ENCODE results near the gene AP2A2.

Gene AP2A2

DNA sequence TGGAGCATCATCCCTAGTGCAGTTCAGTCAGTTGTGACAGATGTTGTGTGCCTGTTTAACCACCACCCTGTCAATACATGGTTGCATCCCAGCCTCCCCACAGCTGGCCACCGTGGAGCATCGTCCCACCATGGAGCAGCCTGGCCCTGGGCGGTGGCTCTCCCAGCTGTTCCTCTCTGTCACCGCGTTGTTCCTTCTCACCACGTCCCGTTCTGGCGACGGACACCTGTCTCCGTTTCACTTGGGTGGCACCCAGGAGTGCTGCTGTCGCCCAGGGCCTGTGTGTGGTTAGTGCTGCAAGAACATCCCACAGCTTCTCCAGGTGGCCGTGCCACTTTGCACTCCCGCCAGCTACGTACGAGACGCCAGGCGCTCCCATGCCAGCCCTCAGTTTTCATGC lies 84.3 kb downstream of the AP2A2 start:
- peaks cover 81% of the 10 kb centered on the region for H3K36me3 ChIP-seq

DNA sequence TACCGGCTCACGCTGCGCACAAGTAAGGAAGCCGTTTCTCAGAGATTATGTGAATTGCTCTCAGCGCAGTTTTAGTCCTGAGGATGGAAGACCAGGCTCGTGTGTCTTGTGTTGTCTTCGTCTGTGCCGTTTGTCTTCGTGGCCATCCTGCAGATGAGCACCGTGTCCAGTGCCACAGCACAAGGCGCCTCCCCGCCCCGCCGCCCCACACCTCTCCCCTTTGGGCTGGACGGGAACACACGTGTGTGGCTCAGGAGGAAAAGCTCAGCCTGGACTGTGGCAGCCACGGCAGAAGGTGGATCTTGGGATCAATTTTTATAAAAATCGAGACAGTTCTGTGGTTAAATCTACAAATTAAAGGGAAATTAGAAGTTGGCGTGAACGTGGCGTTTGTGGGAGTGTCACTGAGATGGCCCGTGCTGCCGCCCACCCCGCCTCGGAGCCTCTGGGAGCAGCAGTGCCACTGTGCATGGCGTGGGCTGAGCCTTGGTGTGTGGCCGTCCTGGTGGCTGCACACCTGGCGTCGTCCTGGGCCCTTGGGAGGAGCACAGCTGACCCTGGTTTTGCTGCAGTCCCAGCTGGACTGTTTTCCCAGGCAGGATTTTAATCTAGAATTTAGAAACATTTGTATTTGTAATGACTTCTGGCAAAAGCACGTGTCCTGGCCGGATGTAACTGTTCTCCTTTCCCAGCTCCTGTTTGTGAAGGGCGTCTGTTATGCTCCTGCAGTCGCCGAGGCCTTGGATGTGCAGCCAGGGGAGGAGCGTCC lies 85.1 kb downstream of the AP2A2 start:
- Histone ChIP-seq H3K4me3 (ENCODE audit: low read depth in 1 of 2, low read length in 1 of 2) (no peak overlapping the region), H3K36me3 (peaks cover 74% of the 10 kb centered on the region), H3K27ac (no peak overlapping the region), H3K4me1 (ENCODE audit: control insufficient read depth in 1 of 2, insufficient read depth in 1 of 2, low read depth in 1 of 2, low read length in 1 of 2) (no peaks in the 10 kb centered on the region), H3K9me3 (no peaks in the 10 kb centered on the region), H3K27me3 (no peaks in the 10 kb centered on the region)
- TF ChIP-seq, protein P1, sequence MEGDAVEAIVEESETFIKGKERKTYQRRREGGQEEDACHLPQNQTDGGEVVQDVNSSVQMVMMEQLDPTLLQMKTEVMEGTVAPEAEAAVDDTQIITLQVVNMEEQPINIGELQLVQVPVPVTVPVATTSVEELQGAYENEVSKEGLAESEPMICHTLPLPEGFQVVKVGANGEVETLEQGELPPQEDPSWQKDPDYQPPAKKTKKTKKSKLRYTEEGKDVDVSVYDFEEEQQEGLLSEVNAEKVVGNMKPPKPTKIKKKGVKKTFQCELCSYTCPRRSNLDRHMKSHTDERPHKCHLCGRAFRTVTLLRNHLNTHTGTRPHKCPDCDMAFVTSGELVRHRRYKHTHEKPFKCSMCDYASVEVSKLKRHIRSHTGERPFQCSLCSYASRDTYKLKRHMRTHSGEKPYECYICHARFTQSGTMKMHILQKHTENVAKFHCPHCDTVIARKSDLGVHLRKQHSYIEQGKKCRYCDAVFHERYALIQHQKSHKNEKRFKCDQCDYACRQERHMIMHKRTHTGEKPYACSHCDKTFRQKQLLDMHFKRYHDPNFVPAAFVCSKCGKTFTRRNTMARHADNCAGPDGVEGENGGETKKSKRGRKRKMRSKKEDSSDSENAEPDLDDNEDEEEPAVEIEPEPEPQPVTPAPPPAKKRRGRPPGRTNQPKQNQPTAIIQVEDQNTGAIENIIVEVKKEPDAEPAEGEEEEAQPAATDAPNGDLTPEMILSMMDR (IDR thresholded peaks at IDR 0.05) = no peak

More for the DNA sequence above, 84.3 kb downstream of the AP2A2 start:
- TF ChIP-seq, protein P1 (IDR thresholded peaks at IDR 0.05) = no peak
- Histone ChIP-seq H3K4me3 (ENCODE audit: low read depth in 1 of 2, low read length in 1 of 2) (no peak overlapping the region), H3K9me3 (no peaks in the 10 kb centered on the region), H3K27ac (no peak overlapping the region), H3K4me1 (ENCODE audit: control insufficient read depth in 1 of 2, insufficient read depth in 1 of 2, low read depth in 1 of 2, low read length in 1 of 2) (no peaks in the 10 kb centered on the region), H3K27me3 (no peaks in the 10 kb centered on the region)

DNA sequence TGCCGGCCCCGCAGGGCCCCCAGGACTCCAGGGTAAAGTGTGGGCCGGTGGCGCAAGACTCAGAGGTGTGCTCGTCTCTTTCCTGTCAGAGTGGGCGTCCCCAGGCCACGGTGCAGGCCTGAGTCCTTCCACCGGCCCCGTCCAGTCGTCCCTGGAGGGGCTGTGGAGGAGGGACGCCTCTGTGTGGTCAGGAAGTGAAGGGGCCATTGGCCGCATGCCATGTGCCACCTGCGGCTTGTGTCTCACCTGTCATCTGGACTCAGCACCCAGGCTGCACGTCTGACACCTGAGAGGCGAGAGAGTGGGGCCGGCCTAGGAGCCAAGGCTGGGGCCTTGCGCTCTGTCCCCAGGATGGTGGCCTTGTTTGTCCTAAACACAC lies 85.6 kb downstream of the AP2A2 start:
- Histone ChIP-seq H3K9me3 (no peaks in the 10 kb centered on the region), H3K27me3 (no peaks in the 10 kb centered on the region), H3K4me1 (ENCODE audit: control insufficient read depth in 1 of 2, insufficient read depth in 1 of 2, low read depth in 1 of 2, low read length in 1 of 2) (no peaks in the 10 kb centered on the region), H3K27ac (no peak overlapping the region), H3K4me3 (ENCODE audit: low read depth in 1 of 2, low read length in 1 of 2) (no peak overlapping the region), H3K36me3 (peaks cover 68% of the 10 kb centered on the region)
- TF ChIP-seq, protein P1 (IDR thresholded peaks at IDR 0.05) = no peak

DNA sequence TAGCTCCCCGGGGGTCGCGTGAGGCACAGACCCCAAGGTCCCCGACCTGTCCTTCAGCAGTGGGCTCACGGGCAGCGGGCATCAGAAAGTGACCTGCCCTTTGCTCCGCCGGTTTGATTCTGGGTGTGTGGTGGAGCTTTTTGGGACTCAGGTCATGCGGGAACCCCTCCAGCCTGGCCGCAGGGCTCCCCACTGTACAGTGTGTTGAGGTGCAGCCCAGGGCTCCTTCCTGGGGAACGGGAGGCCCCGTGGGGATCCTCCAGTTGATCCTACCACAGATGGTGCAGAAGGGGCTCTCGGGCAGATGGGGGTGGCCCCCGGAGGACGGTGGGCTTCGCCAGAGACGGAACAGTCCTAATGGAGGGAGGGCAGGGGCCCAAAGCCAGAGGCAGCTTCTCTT lies 86.6 kb downstream of the AP2A2 start:
- Histone ChIP-seq H3K4me3 (ENCODE audit: low read depth in 1 of 2, low read length in 1 of 2) (no peak overlapping the region), H3K4me1 (ENCODE audit: control insufficient read depth in 1 of 2, insufficient read depth in 1 of 2, low read depth in 1 of 2, low read length in 1 of 2) (no peaks in the 10 kb centered on the region), H3K27me3 (no peaks in the 10 kb centered on the region), H3K27ac (no peak overlapping the region), H3K36me3 (peaks cover 60% of the 10 kb centered on the region), H3K9me3 (no peaks in the 10 kb centered on the region)
- TF ChIP-seq, protein P1 (IDR thresholded peaks at IDR 0.05) = no peak

- Histone ChIP-seq H3K27ac (no peak overlapping the region), H3K4me1 (ENCODE audit: control insufficient read depth in 1 of 2, insufficient read depth in 1 of 2, low read depth in 1 of 2, low read length in 1 of 2) (no peaks in the 10 kb centered on the region), H3K9me3 (no peaks in the 10 kb centered on the region), H3K4me3 (ENCODE audit: low read depth in 1 of 2, low read length in 1 of 2) (no peak overlapping the region), H3K27me3 (no peaks in the 10 kb centered on the region), H3K36me3 (peaks cover 53% of the 10 kb centered on the region)
- TF ChIP-seq, protein P1 (IDR thresholded peaks at IDR 0.05) = no peak
These were observed 87.3 kb downstream of the AP2A2 start for GRCh38 chr11:1012740-1013630.

All from neutrophil (primary cell).